DMS79 (cell line): ENCODE measurements around the gene OR2AJ1.

ENCODE experiments used
- DNase-seq: peaks from one replicate; lab custom pipeline; 2025; lab: John Stamatoyannopoulos, UW

OR2AJ1 gene

GRCh38 chr1:247961791-247962190 lies 37.1 kb downstream of the OR2AJ1 start:
- DNase-seq: no peak

DNA sequence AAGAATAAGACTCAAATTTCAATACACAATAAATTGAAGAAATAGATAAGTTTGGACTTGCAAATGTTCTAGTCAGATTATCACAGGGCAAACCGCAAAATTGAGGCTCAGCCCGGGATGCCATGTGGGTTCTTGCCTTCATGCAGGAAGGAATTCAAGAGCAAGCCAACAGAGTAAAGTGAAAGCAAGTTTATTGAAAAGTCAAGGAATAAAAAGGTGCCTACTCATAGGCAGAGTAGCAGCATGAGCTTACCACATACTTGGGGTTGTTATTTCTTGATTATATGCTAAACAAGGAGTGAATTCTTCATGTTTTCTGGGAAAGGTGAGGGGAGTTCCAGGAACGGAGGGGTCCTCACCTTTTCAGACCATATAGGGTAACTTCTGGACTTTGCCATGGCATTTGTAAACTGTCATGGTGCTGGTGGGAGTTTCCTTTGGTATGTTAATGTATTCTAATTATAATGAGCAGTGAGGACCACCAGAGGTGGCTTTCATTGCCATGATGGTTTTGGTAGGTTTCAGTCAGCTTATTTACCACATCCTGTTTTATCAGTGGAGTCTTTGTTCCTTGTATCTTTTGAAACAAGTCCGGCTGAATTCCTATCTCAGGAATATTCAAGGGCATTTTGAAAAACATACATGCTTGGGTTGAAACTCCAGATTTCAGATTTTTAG lies 38.4 kb downstream of the OR2AJ1 start:
- no peak for DNase-seq

DNA sequence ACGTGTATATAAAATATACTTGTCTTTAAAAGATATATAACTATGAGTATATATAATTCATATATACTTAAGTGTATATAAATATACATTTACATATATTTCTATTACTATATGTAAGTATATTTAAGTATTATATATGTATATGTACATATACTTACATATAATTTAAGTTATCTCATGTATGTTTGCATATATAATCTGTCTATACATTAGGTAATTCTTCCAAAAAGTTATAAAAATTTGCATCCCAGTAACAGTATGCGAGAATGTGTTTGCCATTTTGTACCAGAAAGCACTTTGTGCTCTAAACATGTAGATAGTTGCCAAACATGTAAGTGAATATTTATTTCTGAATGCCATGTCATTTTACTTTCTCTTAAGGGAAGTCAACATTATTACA lies 40.2 kb downstream of the OR2AJ1 start, which contains the start of gene OR2AK2:
Gene OR2AK2 (plus strand): TSS at position 301 of the 400 bp plus-strand sequence. CDS start 144 bp downstream, outside the sequence.
- DNase-seq: no peak

GRCh38 chr1:247966532-247967204 lies 42.0 kb downstream of the OR2AJ1 start:
- no peak for DNase-seq
